HepG2 (cell line): ENCODE results near the gene GBE1. TPM values are rescaled to one million over a fixed set of nuclear protein-coding genes. Genes with fewer than 3 reads are reported as not detected.

ENCODE experiments used
- CENPX ChIP-seq: sonication (generic); formaldehyde crosslinking; IDR thresholded peaks from 2 replicates; pipeline ENCODE4 v1.9.0; 2021; ENCODE audit warnings: mild to moderate bottlenecking, missing genetic modification reagents, moderate library complexity
- FLYWCH1 ChIP-seq: sonication (generic); formaldehyde crosslinking; IDR thresholded peaks from 2 replicates; pipeline ENCODE4 v1.8.1; 2023; ENCODE audit warnings: mild to moderate bottlenecking, missing genetic modification reagents
- FOSL1 ChIP-seq: sonication (generic); formaldehyde crosslinking; IDR thresholded peaks from 2 replicates; pipeline ENCODE4 v1.9.0; 2021; ENCODE audit warnings: missing genetic modification reagents, borderline replicate concordance
- MAFK ChIP-seq, 2 experiments: IDR thresholded peaks in 1 of 2; conservative IDR thresholded peaks in 1 of 2; 2 replicates each; pipeline ENCODE4 v1.6.1; 2011; ENCODE audit warnings: improper control_type of control experiment in 2 of 2, low read length in 2 of 2
- NFIB ChIP-seq: sonication (generic); formaldehyde crosslinking; IDR thresholded peaks from 2 replicates; pipeline ENCODE4 v1.9.0; 2021; ENCODE audit warnings: missing genetic modification reagents, mild to moderate bottlenecking, borderline replicate concordance
- NFKB2 ChIP-seq: sonication (generic); formaldehyde crosslinking; IDR thresholded peaks from 2 replicates; pipeline ENCODE4 v1.4.0; 2020; ENCODE audit warnings: missing genetic modification reagents, borderline replicate concordance
- NFRKB ChIP-seq: fragments of 450-650 bp; IDR thresholded peaks from 2 replicates; pipeline ENCODE4 v1.6.1; 2017
- NPAS2 ChIP-seq: sonication (generic); formaldehyde crosslinking; IDR thresholded peaks from 2 replicates; pipeline ENCODE4 v1.8.0; 2022; ENCODE audit warnings: mild to moderate bottlenecking, missing genetic modification reagents, borderline replicate concordance
- NR2F2 ChIP-seq: IDR thresholded peaks from 2 replicates; pipeline ENCODE4 v1.6.1; 2012; ENCODE audit warnings: low read depth, inconsistent platforms, borderline replicate concordance
- PHF8 ChIP-seq: sonication (generic); formaldehyde crosslinking; IDR thresholded peaks from 2 replicates; pipeline ENCODE4 v1.5.0; 2020; ENCODE audit warnings: missing genetic modification reagents
- RCOR2 ChIP-seq: IDR thresholded peaks from 2 replicates; pipeline ENCODE4 v1.6.1; 2016; ENCODE audit warnings: missing biosample characterization, missing genetic modification reagents
- SIN3B ChIP-seq: fragments of 150-350 bp; IDR thresholded peaks from 2 replicates; pipeline ENCODE4 v1.6.1; 2014; ENCODE audit warnings: low read length
- SNAI1 ChIP-seq: sonication (generic); formaldehyde crosslinking; IDR thresholded peaks from 2 replicates; pipeline ENCODE4 v1.5.0; 2020; ENCODE audit warnings: mild to moderate bottlenecking, missing genetic modification reagents, borderline replicate concordance
- SRF ChIP-seq: IDR thresholded peaks from 2 replicates; pipeline ENCODE4 v1.6.1; 2011; ENCODE audit warnings: mild to moderate bottlenecking, low read depth, low read length, moderate library complexity
- YEATS4 ChIP-seq: sonication (generic); formaldehyde crosslinking; IDR thresholded peaks from 2 replicates; pipeline ENCODE4 v1.4.0; 2020; ENCODE audit warnings: missing genetic modification reagents, borderline replicate concordance
- ZFAT ChIP-seq: sonication (generic); formaldehyde crosslinking; conservative IDR thresholded peaks from 2 replicates; pipeline ENCODE4 v1.8.1; 2023; ENCODE audit warnings: missing genetic modification reagents, inconsistent platforms
- ZFP90 ChIP-seq: sonication (generic); formaldehyde crosslinking; IDR thresholded peaks from 2 replicates; pipeline ENCODE4 v1.8.0; 2022; ENCODE audit warnings: missing genetic modification reagents, mild to moderate bottlenecking, inconsistent platforms, borderline replicate concordance
- ZNF18 ChIP-seq: sonication (generic); formaldehyde crosslinking; IDR thresholded peaks from 2 replicates; pipeline ENCODE4 v1.8.0; 2022; ENCODE audit warnings: mild to moderate bottlenecking, missing genetic modification reagents; ENCODE audit not compliant: insufficient replicate concordance
- ZNF740 ChIP-seq: sonication (generic); formaldehyde crosslinking; IDR thresholded peaks from 2 replicates; pipeline ENCODE4 v1.4.0; 2020; ENCODE audit warnings: missing genetic modification reagents
- ZNF747 ChIP-seq: sonication (generic); formaldehyde crosslinking; IDR thresholded peaks from 2 replicates; pipeline ENCODE4 v1.8.1; 2023; ENCODE audit warnings: missing genetic modification reagents, mild to moderate bottlenecking, borderline replicate concordance
- polyA plus RNA-seq, 8 experiments: library from polyadenylated mRNA; depleted of rRNA in 3 of 8; stranded (reverse) in 7 of 8; unstranded in 1 of 8; fragments of >200 nt; fragmentation: Illumina TruSeq in 4 of 8; extraction: Trizol in 4 of 8; gene quantifications; 2 replicates each; pipeline versions ENCODE4 v1.2.1 to v1.2.3, GENCODE V29; 2011 to 2016; ENCODE audit warnings: low read depth in 4 of 8, missing spikeins in 1 of 8, mixed read lengths in 1 of 8; ENCODE audit not compliant: insufficient read depth in 1 of 8
- total RNA-seq, 5 experiments: library from RNA; depleted of rRNA; stranded (reverse); fragments of >200 nt; fragmentation: Illumina TruSeq; extraction: Trizol; gene quantifications; 2 replicates each; pipeline ENCODE4 v1.2.3, GENCODE V29; 2016; ENCODE audit warnings: low read depth in 1 of 5
- TF ChIP-seq, protein P1 (sequence below): sonication (generic); formaldehyde crosslinking; IDR thresholded peaks from 2 replicates; pipeline ENCODE4 v1.4.0; 2020; ENCODE audit warnings: mild to moderate bottlenecking, missing genetic modification reagents
- TF ChIP-seq, protein P2 (sequence below): sonication (generic); formaldehyde crosslinking; IDR thresholded peaks from 2 replicates; pipeline ENCODE4 v1.9.0; 2021; ENCODE audit warnings: missing genetic modification reagents, mild to moderate bottlenecking, borderline replicate concordance
- TF ChIP-seq, protein P3 (sequence below): sonication (generic); formaldehyde crosslinking; IDR thresholded peaks from 2 replicates; pipeline ENCODE4 v1.5.0; 2020; ENCODE audit warnings: mild to moderate bottlenecking, missing genetic modification reagents, moderate library complexity

Gene GBE1
- total and polyA plus RNA-seq, 2 of the 13 experiments (the other 11 are each of a cell fraction or from before 2014, with no cell fraction given), result 22.9 to 36.1 TPM

DNA sequence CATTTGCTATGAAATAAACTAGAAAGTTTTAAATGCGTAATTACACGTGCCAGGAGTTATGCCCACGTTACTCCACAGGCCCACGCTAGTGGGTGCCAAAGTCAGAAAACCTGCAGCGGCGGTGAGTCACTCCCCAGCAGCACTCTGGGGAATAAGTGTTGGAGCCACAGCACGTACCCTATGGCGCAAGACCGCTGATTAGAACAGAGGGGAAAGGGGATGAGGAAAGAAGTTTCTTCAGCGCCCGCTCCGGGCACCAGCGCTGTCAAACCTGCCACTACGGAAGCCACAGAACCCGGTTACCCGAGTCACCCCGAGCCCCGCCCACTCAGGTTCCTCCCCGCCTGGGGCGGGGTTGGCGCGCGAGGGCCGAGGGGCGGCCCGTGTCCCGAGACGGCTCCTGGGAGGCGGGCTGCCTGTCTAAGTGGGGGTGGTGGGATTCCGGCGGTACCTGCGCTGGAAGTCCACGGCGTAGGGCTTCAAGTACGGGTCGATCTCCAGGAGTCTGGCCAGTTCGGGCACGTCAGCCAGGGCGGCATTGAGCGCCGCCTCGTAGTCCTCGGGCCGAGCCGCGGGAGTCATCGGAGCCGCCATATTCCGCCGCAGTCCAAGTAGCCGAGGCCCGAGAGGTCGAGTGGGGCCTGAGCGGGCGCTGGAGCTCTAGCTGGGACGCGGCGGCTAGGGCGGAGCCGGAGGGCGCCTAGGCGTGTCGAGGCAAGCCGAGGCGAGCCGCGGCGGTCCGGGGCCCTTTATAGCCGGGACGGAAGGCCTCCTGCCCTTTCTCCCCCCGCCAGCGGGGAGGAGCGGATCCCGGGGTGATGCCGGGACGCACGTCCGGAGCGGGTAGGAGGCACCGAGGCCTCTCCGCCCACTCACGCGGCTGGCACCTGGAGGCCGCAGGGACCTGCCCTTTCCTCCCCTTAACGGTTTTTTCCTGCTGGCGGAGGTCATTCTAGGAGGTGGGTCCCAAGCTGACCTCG is at the start of gene GBE1 (continued):
- TF ChIP-seq PHF8 (CRISPR knock-in tag) (peak; percentile 99), NPAS2 (peak; percentile 94), SRF (no peak), SNAI1 (CRISPR knock-in tag) (peak; percentile 56; the same call in 1 of the 2 replicates), ZNF747 (peak; percentile 77), FLYWCH1 (CRISPR knock-in tag) (no peak), ZFAT (CRISPR knock-in tag) (0 out of 2 replicates have a peak, but pooled peaks have one; percentile 56), ZNF18 (peak; percentile 97), CENPX (no peak), ZNF740 (CRISPR knock-in tag) (peak; percentile 84), NR2F2 (0 out of 2 replicates have a peak, but pooled peaks have one; percentile 35), RCOR2 (CRISPR knock-in tag) (0 out of 2 replicates have a peak, but pooled peaks have one; percentile 53), MAFK (conservative IDR thresholded peaks at IDR 0.05 in 1 of 2, IDR thresholded peaks at IDR 0.05 in 1 of 2; ENCODE audit: low read length in 2 of 2) (no peak), YEATS4 (CRISPR knock-in tag) (peak; percentile 97), FOSL1 (CRISPR knock-in tag) (peak; percentile 64), SIN3B (no peak), NFRKB (no peak), NFKB2 (CRISPR knock-in tag) (peak; percentile 55; the same call in 1 of the 2 replicates), ZFP90 (CRISPR knock-in tag) (peak; percentile 93), NFIB (CRISPR knock-in tag) (no peak)
- TF ChIP-seq, protein P1, sequence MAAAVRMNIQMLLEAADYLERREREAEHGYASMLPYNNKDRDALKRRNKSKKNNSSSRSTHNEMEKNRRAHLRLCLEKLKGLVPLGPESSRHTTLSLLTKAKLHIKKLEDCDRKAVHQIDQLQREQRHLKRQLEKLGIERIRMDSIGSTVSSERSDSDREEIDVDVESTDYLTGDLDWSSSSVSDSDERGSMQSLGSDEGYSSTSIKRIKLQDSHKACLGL (CRISPR knock-in tag), result peak; percentile 79
- TF ChIP-seq, protein P2, sequence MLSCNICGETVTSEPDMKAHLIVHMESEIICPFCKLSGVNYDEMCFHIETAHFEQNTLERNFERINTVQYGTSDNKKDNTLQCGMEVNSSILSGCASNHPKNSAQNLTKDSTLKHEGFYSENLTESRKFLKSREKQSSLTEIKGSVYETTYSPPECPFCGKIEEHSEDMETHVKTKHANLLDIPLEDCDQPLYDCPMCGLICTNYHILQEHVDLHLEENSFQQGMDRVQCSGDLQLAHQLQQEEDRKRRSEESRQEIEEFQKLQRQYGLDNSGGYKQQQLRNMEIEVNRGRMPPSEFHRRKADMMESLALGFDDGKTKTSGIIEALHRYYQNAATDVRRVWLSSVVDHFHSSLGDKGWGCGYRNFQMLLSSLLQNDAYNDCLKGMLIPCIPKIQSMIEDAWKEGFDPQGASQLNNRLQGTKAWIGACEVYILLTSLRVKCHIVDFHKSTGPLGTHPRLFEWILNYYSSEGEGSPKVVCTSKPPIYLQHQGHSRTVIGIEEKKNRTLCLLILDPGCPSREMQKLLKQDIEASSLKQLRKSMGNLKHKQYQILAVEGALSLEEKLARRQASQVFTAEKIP (CRISPR knock-in tag), result no peak
- TF ChIP-seq, protein P3, sequence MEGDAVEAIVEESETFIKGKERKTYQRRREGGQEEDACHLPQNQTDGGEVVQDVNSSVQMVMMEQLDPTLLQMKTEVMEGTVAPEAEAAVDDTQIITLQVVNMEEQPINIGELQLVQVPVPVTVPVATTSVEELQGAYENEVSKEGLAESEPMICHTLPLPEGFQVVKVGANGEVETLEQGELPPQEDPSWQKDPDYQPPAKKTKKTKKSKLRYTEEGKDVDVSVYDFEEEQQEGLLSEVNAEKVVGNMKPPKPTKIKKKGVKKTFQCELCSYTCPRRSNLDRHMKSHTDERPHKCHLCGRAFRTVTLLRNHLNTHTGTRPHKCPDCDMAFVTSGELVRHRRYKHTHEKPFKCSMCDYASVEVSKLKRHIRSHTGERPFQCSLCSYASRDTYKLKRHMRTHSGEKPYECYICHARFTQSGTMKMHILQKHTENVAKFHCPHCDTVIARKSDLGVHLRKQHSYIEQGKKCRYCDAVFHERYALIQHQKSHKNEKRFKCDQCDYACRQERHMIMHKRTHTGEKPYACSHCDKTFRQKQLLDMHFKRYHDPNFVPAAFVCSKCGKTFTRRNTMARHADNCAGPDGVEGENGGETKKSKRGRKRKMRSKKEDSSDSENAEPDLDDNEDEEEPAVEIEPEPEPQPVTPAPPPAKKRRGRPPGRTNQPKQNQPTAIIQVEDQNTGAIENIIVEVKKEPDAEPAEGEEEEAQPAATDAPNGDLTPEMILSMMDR (CRISPR knock-in tag), result peak; percentile 38
